Activated CD8-positive, alpha-beta T cell treated with anti-CD3 and anti-CD28 coated beads for 36 hours (primary cell): ENCODE results near the gene NAPSA. TPM values are rescaled to one million over a fixed set of nuclear protein-coding genes. Genes with fewer than 3 reads are reported as not detected.

ENCODE experiments used
- ATAC-seq: fragments of 200-7000 bp; cut with Tn5 transposase; one replicate; pipeline ENCODE4 v1.10.0; 2021; ENCODE audit warnings: mild to moderate bottlenecking, moderate library complexity
- CTCF ChIA-PET: fragments of 350-600 bp; sonication (Branson Sonifier 250); formaldehyde crosslinking; loops from one replicate; lab custom pipeline; 2021; ENCODE audit warnings: antibody characterized with exemption; lab: Charles Lee
- POLR2A ChIA-PET: fragments of 350-600 bp; sonication (Branson Sonifier 250); formaldehyde crosslinking; loops from one replicate; lab custom pipeline; 2021; ENCODE audit warnings: antibody characterized with exemption; lab: Charles Lee
- DNase-seq: peaks from one replicate; pipeline ENCODE4 v3.0.0-alpha.2; 2020
- H3K27ac Mint-ChIP-seq: one replicate; pipeline ENCODE4 v1.8.0; 2021; ENCODE audit warnings: mild to moderate bottlenecking, mixed read lengths
- H3K27me3 Mint-ChIP-seq: one replicate; pipeline ENCODE4 v1.8.0; 2021; ENCODE audit warnings: mixed read lengths
- H3K36me3 Mint-ChIP-seq: one replicate; pipeline ENCODE4 v1.8.0; 2021; ENCODE audit warnings: low read depth, mixed read lengths
- H3K4me1 Mint-ChIP-seq: one replicate; pipeline ENCODE4 v1.8.0; 2021; ENCODE audit warnings: low read depth, mixed read lengths
- H3K4me3 Mint-ChIP-seq: one replicate; pipeline ENCODE4 v1.8.0; 2021; ENCODE audit warnings: mild to moderate bottlenecking, moderate library complexity, mixed read lengths
- H3K9me3 Mint-ChIP-seq: one replicate; pipeline ENCODE4 v1.8.0; 2021; ENCODE audit warnings: mixed read lengths
- intact Hi-C: fragments of 100-400 bp; cut with micrococcal nuclease; formaldehyde crosslinking; loops from one replicate; pipeline ENCODE4 v1.10.0; 2022
- total RNA-seq, 2 experiments: library from RNA; stranded (reverse); gene quantifications; one replicate each; pipeline ENCODE4 v1.2.3, GENCODE V29; 2021
- TF ChIP-seq, protein P1 (sequence below): fragments of 200-600 bp; IDR thresholded peaks from one replicate; pipeline ENCODE4 v1.8.0; 2022; ENCODE audit warnings: antibody characterized with exemption, mild to moderate bottlenecking

The NAPSA gene
- total RNA-seq, 2 experiments from 2014 or later = 18.3 to 20.0 TPM

- H3K4me3 Mint-ChIP-seq = peak overlapping the region; percentile 74
- peaks cover 55% of the 10 kb centered on the region for H3K27me3 Mint-ChIP-seq
- peaks cover 56% of the 10 kb centered on the region for H3K4me1 Mint-ChIP-seq
- peaks cover 7% of the 10 kb centered on the region for H3K9me3 Mint-ChIP-seq
- peak; percentile 26 for ATAC-seq
- CTCF ChIA-PET = interaction anchor here (0.9 to 1.7 kb wide), 3 partner anchors 8 to 126 kb away, joined by 4 to 9 read pairs (median 5); no protein-coding TSS in a partner anchor
- no peak for DNase-seq
- peaks cover 10% of the 10 kb centered on the region for H3K36me3 Mint-ChIP-seq
- POLR2A ChIA-PET = interaction anchor here (1.0 to 2.0 kb wide), 4 partner anchors 10 to 117 kb away, joined by 3 to 6 read pairs (median 4); no protein-coding TSS in a partner anchor
- TF ChIP-seq, protein P1, sequence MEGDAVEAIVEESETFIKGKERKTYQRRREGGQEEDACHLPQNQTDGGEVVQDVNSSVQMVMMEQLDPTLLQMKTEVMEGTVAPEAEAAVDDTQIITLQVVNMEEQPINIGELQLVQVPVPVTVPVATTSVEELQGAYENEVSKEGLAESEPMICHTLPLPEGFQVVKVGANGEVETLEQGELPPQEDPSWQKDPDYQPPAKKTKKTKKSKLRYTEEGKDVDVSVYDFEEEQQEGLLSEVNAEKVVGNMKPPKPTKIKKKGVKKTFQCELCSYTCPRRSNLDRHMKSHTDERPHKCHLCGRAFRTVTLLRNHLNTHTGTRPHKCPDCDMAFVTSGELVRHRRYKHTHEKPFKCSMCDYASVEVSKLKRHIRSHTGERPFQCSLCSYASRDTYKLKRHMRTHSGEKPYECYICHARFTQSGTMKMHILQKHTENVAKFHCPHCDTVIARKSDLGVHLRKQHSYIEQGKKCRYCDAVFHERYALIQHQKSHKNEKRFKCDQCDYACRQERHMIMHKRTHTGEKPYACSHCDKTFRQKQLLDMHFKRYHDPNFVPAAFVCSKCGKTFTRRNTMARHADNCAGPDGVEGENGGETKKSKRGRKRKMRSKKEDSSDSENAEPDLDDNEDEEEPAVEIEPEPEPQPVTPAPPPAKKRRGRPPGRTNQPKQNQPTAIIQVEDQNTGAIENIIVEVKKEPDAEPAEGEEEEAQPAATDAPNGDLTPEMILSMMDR = peak; percentile 29
- intact Hi-C loops = no loop called here
- peak overlapping the region; percentile 88 for H3K27ac Mint-ChIP-seq
These were observed 31.5 kb downstream of the NAPSA start for GRCh38 chr19:50333737-50334617.

DNA sequence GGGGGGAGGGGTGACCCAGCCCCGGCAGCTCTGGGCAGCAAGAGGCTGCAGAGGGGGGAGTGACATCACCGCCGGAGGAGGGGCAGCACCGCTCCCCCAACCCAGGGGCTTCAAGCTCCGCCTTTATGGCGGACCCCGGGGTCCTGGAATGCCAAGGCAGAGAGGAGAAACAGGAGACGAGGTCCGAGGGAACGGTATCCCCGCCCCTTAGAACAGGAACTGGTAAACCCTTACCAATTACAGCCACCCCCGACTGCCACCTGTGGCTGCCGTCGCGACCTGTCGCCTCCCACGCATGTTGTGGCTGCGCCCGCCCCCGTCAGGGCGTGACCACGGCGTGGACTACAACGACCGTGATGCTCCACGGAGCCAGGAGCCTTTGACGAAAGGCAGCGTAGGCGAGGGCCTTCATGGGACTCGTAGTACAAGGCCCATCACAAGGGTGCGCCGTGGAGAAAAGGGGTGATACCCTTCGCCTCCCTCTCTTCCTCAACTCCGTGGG is 32.2 kb downstream of the NAPSA start:
- peak overlapping the region; percentile 88 for H3K27ac Mint-ChIP-seq
- H3K4me3 Mint-ChIP-seq = peak overlapping the region; percentile 74
- peaks cover 56% of the 10 kb centered on the region for H3K27me3 Mint-ChIP-seq
- ChIA-PET POLR2A (interaction anchor here (1.0 to 2.0 kb wide), 3 partner anchors 11 to 25 kb away, joined by 3 to 6 read pairs (median 4); no protein-coding TSS in a partner anchor), CTCF (interaction anchor here (0.9 to 1.7 kb wide), 3 partner anchors 9 to 127 kb away, joined by 4 to 9 read pairs (median 5); no protein-coding TSS in a partner anchor)
- ATAC-seq = peak; percentile 65
- peaks cover 10% of the 10 kb centered on the region for H3K36me3 Mint-ChIP-seq
- intact Hi-C loops = no loop called here
- DNase-seq = peak; percentile 98
- TF ChIP-seq, protein P1 = no peak
- peaks cover 56% of the 10 kb centered on the region for H3K4me1 Mint-ChIP-seq
- peaks cover 7% of the 10 kb centered on the region for H3K9me3 Mint-ChIP-seq

- Mint-ChIP-seq H3K27me3 (peaks cover 59% of the 10 kb centered on the region), H3K9me3 (peaks cover 7% of the 10 kb centered on the region), H3K27ac (no peak overlapping the region), H3K4me3 (peak overlapping the region; percentile 74), H3K36me3 (peaks cover 10% of the 10 kb centered on the region), H3K4me1 (peaks cover 59% of the 10 kb centered on the region)
- DNase-seq (no peak), ATAC-seq (no peak)
- TF ChIP-seq, protein P1 = no peak
- ChIA-PET POLR2A (interaction anchor here (0.9 to 1.2 kb wide), 2 partner anchors 15 to 26 kb away, joined by 3 read pairs; no protein-coding TSS in a partner anchor), CTCF (interaction anchor here (1.7 kb wide), 1 partner anchor 128 kb away, joined by 4 read pairs; no protein-coding TSS in a partner anchor)
- intact Hi-C loops = no loop called here
These were observed 33.0 kb downstream of the NAPSA start for GRCh38 chr19:50332244-50333038.

DNA sequence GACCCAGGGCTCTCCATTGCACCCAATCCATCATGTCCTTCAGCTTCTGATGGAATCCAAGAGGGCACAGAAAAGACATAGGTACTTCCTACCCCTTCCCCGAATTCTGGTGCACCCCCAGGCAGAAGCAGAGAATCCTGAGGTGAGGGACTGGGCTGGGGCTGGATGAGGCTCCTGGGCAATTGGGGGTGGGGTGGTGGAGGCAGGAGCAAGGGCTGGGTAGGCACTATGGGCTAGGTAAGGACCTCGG is 33.5 kb downstream of the NAPSA start:
- TF ChIP-seq, protein P1 = no peak
- Mint-ChIP-seq H3K9me3 (peaks cover 7% of the 10 kb centered on the region), H3K4me3 (peak overlapping the region; percentile 74), H3K36me3 (peaks cover 10% of the 10 kb centered on the region), H3K4me1 (peaks cover 63% of the 10 kb centered on the region), H3K27ac (peak overlapping the region; percentile 45), H3K27me3 (peaks cover 62% of the 10 kb centered on the region)
- CTCF ChIA-PET = interaction anchor here (1.7 kb wide), 1 partner anchor 129 kb away, joined by 4 read pairs; no protein-coding TSS in a partner anchor
- no peak for ATAC-seq
- no peak for DNase-seq
- intact Hi-C loops = no loop called here
- POLR2A ChIA-PET = interaction anchor here (0.9 kb wide), 1 partner anchor 16 kb away, joined by 3 read pairs; no protein-coding TSS in a partner anchor
